GM12878 (cell line): ENCODE results near the gene SCLT1. TPM values are rescaled to one million over a fixed set of nuclear protein-coding genes. Genes with fewer than 3 reads are reported as not detected.

Experiments used
- ATAC-seq: fragments of 200-7000 bp; cut with Tn5 transposase; 3 replicates; pipeline ENCODE4 v1.9.1; 2020; ENCODE audit warnings: mild to moderate bottlenecking, moderate library complexity
- BruUV-seq: library from RNA; stranded (reverse); fragments of 400-500 nt; replicated peaks from 2 replicates; lab custom pipeline; 2021; lab: Mats Ljungman, UMichigan
- CTCF ChIA-PET: fragments of 300-600 bp; sonication (Branson Sonifier 250); formaldehyde crosslinking; extraction: SDS; loops from one replicate; lab custom pipeline; 2021; ENCODE audit warnings: inconsistent platforms; lab: Yijun Ruan, JAX
- POLR2A ChIA-PET: fragments of 350-600 bp; formaldehyde crosslinking; extraction: SDS; loops from one replicate; lab custom pipeline; 2021; ENCODE audit warnings: inconsistent platforms; lab: Charles Lee
- RAD21 ChIA-PET: fragments of 300-600 bp; sonication (Branson Sonifier 250); formaldehyde crosslinking; loops from one replicate; lab custom pipeline; 2023; ENCODE audit warnings: antibody characterized with exemption; ENCODE audit not compliant: unreplicated experiment; lab: Charles Lee
- SMC1A ChIA-PET: fragments of 300-600 bp; sonication (Branson Sonifier 250); formaldehyde crosslinking; loops from one replicate; lab custom pipeline; 2023; ENCODE audit not compliant: unreplicated experiment, uncharacterized antibody; lab: Charles Lee
- DNase-seq: peaks from one replicate; pipeline ENCODE4 v3.0.0-alpha.2; 2011; ENCODE audit warnings: low read depth, low spot score
- FAIRE-seq: peaks from 3 replicates; lab custom pipeline; 2011; peaks lifted over from hg19 to GRCh38; lab: Jason Lieb, UNC
- H2AFZ ChIP-seq: 2 replicates; pipeline ENCODE4 v1.6.0; 2011; ENCODE audit warnings: low read depth, low read length, control low read depth; ENCODE audit not compliant: control insufficient read depth
- H3K27ac ChIP-seq: 2 replicates; pipeline ENCODE4 v1.5.1; 2011; ENCODE audit warnings: control low read depth; ENCODE audit not compliant: control insufficient read depth, insufficient read depth
- H3K27me3 ChIP-seq, 2 experiments: replicated peaks in 1 of 2; 2 replicates each; pipeline versions ENCODE4 v1.6.0 to v1.6.1; 2011; ENCODE audit warnings: low read length in 1 of 2; ENCODE audit not compliant: control insufficient read depth in 2 of 2, insufficient read depth in 2 of 2
- H3K36me3 ChIP-seq, 2 experiments: 2 replicates each; pipeline ENCODE4 v1.5.1; 2011; ENCODE audit warnings: low read length in 1 of 2; ENCODE audit not compliant: control insufficient read depth in 2 of 2, insufficient read depth in 2 of 2
- H3K4me1 ChIP-seq: 2 replicates; pipeline ENCODE4 v1.6.1; 2011; ENCODE audit warnings: mild to moderate bottlenecking, low read length, moderate library complexity, mixed read lengths; ENCODE audit not compliant: control insufficient read depth, insufficient read depth
- H3K4me2 ChIP-seq: 2 replicates; pipeline ENCODE4 v1.6.0; 2011; ENCODE audit warnings: control low read depth; ENCODE audit not compliant: control insufficient read depth, insufficient read depth
- H3K4me3 ChIP-seq: fragments of 200-600 bp; sonication (generic); 2 replicates; pipeline ENCODE4 v1.5.1; 2016
- H3K79me2 ChIP-seq: 2 replicates; pipeline ENCODE4 v1.6.0; 2011; ENCODE audit warnings: low read length; ENCODE audit not compliant: control insufficient read depth, insufficient read depth
- H3K9ac ChIP-seq: 2 replicates; pipeline ENCODE4 v1.8.0; 2011; ENCODE audit warnings: low read length, control low read depth, mixed read lengths; ENCODE audit not compliant: control insufficient read depth, insufficient read depth
- H3K9me3 ChIP-seq: replicated peaks from 3 replicates; pipeline ENCODE4 v1.5.1; 2011; ENCODE audit warnings: mild to moderate bottlenecking, low read length; ENCODE audit not compliant: control insufficient read depth, insufficient read depth
- H4K20me1 ChIP-seq: 2 replicates; pipeline ENCODE4 v1.6.0; 2011; ENCODE audit not compliant: control insufficient read depth, insufficient read depth
- ATF3 ChIP-seq: IDR thresholded peaks from 2 replicates; pipeline ENCODE4 v1.6.1; 2011; ENCODE audit warnings: low read depth, mild to moderate bottlenecking, low read length, moderate library complexity, borderline replicate concordance; ENCODE audit errors: extremely low read depth
- CHD2 ChIP-seq: IDR thresholded peaks from 2 replicates; pipeline ENCODE4 v1.6.1; 2011; ENCODE audit warnings: low read depth, low read length, improper control_type of control experiment, borderline replicate concordance
- CHD4 ChIP-seq: fragments of 200-600 bp; sonication (generic); IDR thresholded peaks from 2 replicates; pipeline ENCODE4 v1.6.1; 2016; ENCODE audit warnings: mild to moderate bottlenecking
- CREB1 ChIP-seq: IDR thresholded peaks from 2 replicates; pipeline ENCODE4 v1.6.1; 2012; ENCODE audit warnings: low read depth, mild to moderate bottlenecking, inconsistent platforms
- ELK1 ChIP-seq: IDR thresholded peaks from 2 replicates; pipeline ENCODE4 v1.6.1; 2012; ENCODE audit warnings: low read depth, low read length, improper control_type of control experiment
- EP300 ChIP-seq, 2 experiments: fragments of 150-350 bp in 1 of 2; IDR thresholded peaks; 2 replicates each; pipeline ENCODE4 v1.6.1; 2011 to 2012; ENCODE audit warnings: low read depth in 2 of 2, low read length in 2 of 2, borderline replicate concordance in 1 of 2, improper control_type of control experiment in 1 of 2, inconsistent platforms in 1 of 2; ENCODE audit not compliant: control insufficient read depth in 1 of 2
- GATAD2B ChIP-seq: fragments of 450-650 bp; conservative IDR thresholded peaks from 2 replicates; pipeline ENCODE4 v1.6.1; 2017; ENCODE audit warnings: low read depth, mild to moderate bottlenecking, moderate library complexity
- HCFC1 ChIP-seq: fragments of 150-350 bp; IDR thresholded peaks from 2 replicates; pipeline ENCODE4 v1.6.1; 2014; ENCODE audit warnings: low read length
- KDM1A ChIP-seq: fragments of 200-600 bp; sonication (generic); IDR thresholded peaks from 2 replicates; pipeline ENCODE4 v1.6.1; 2016; ENCODE audit warnings: borderline replicate concordance
- NFYA ChIP-seq: IDR thresholded peaks from 2 replicates; pipeline ENCODE4 v1.6.1; 2011; ENCODE audit warnings: low read depth, mild to moderate bottlenecking, low read length, improper control_type of control experiment, borderline replicate concordance
- PAX8 ChIP-seq: fragments of 450-650 bp; IDR thresholded peaks from 2 replicates; pipeline ENCODE4 v1.6.1; 2017; ENCODE audit warnings: mild to moderate bottlenecking, moderate library complexity
- PKNOX1 ChIP-seq: fragments of 450-650 bp; IDR thresholded peaks from 2 replicates; pipeline ENCODE4 v1.6.1; 2016; ENCODE audit warnings: mild to moderate bottlenecking
- PML ChIP-seq: IDR thresholded peaks from 2 replicates; pipeline ENCODE4 v1.6.1; 2012; ENCODE audit warnings: low read length, inconsistent platforms
- RUNX3 ChIP-seq: IDR thresholded peaks from 2 replicates; pipeline ENCODE4 v1.6.1; 2012; ENCODE audit warnings: low read length, inconsistent platforms
- SIN3A ChIP-seq: IDR thresholded peaks from 2 replicates; pipeline ENCODE4 v1.6.1; 2012; ENCODE audit warnings: low read depth, low read length, improper control_type of control experiment
- SPI1 ChIP-seq: IDR thresholded peaks from 2 replicates; pipeline ENCODE4 v1.6.1; 2011; ENCODE audit warnings: low read depth, mild to moderate bottlenecking, low read length, moderate library complexity, borderline replicate concordance; ENCODE audit not compliant: insufficient read depth
- STAT1 ChIP-seq: fragments of 450-650 bp; conservative IDR thresholded peaks from 2 replicates; pipeline ENCODE4 v1.6.1; 2014; ENCODE audit warnings: antibody characterized with exemption, mild to moderate bottlenecking
- YY1 ChIP-seq: IDR thresholded peaks from 2 replicates; pipeline ENCODE4 v1.6.1; 2011; ENCODE audit warnings: low read depth, mild to moderate bottlenecking, low read length
- ZBTB40 ChIP-seq: fragments of 450-650 bp; IDR thresholded peaks from 2 replicates; pipeline ENCODE4 v1.6.1; 2016; ENCODE audit warnings: mild to moderate bottlenecking, moderate library complexity, borderline replicate concordance
- WGBS: methylation state at CpG from one replicate; pipeline ENCODE4 v1.1.6; 2016; ENCODE audit warnings: low lambda C conversion rate; ENCODE audit not compliant: insufficient replicate concordance, insufficient coverage; ENCODE audit errors: missing lambda C conversion rate; 5-methylcytosine and 5-hydroxymethylcytosine counted together
- in situ Hi-C: fragments of 300-500 bp; cut with MboI; formaldehyde crosslinking; loops from 9 replicates; pipeline ENCODE4 v1.14.3; 2018; ENCODE audit warnings: mixed read lengths
- intact Hi-C: fragments of 100-400 bp; cut with micrococcal nuclease; formaldehyde crosslinking; loops from one replicate; pipeline ENCODE4 v1.14.2; 2022; ENCODE audit not compliant: unreplicated experiment
- polyA plus RNA-seq, 11 experiments: library from polyadenylated mRNA; depleted of rRNA in 4 of 11; unstranded in 6 of 11; stranded (reverse) in 5 of 11; fragments of >200 nt; fragmentation: Nextera tagmentation in 4 of 11; fragmentation: Illumina TruSeq in 1 of 11; extraction: Ambion mirVana in 4 of 11; extraction: Trizol in 1 of 11; gene quantifications; 1 replicate in 1 of 11; 2 replicates in 10 of 11; pipeline versions ENCODE4 v1.2.1 to v1.2.3, GENCODE V29; 2011 to 2016; ENCODE audit warnings: inconsistent platforms in 2 of 11, missing spikeins in 2 of 11, low read depth in 1 of 11
- total RNA-seq, 4 experiments: library from RNA; depleted of rRNA in 3 of 4; stranded (reverse); fragments of >200 nt in 3 of 4; fragmentation: Illumina TruSeq in 1 of 4; extraction: Trizol in 1 of 4; gene quantifications; 2 replicates each; pipeline versions ENCODE4 v1.2.1 to v1.2.3, GENCODE V29; 2013 to 2021

The SCLT1 gene
- total and polyA plus RNA-seq, 10 of the 15 experiments (the other 5 are each of a cell fraction or from before 2014, with no cell fraction given): 7.8 to 31.4 (median 19.6) TPM

- Histone ChIP-seq H3K36me3 (no peaks in the 10 kb centered on the region), H3K27me3 (no peaks in the 10 kb centered on the region), H3K4me3 (no peak overlapping the region), H2AFZ (peak overlapping the region; percentile 10), H3K4me1 (peaks cover 29% of the 10 kb centered on the region), H4K20me1 (no peaks in the 10 kb centered on the region), H3K9ac (no peak overlapping the region), H3K4me2 (peak overlapping the region; percentile 52), H3K27ac (peak overlapping the region; percentile 84), H3K9me3 (no peaks in the 10 kb centered on the region; the same call in 2 of the 3 replicates), H3K79me2 (no peaks in the 10 kb centered on the region)
- ChIA-PET SMC1A (interaction anchor here (0.7 to 1.2 kb wide), 4 partner anchors 10 to 182 kb away, joined by 3 to 4 read pairs (median 4); no protein-coding TSS in a partner anchor), POLR2A (no interaction called here), RAD21 (interaction anchor here (1.0 to 5.1 kb wide), 3 partner anchors 51 to 181 kb away, joined by 5 to 25 read pairs (median 5); partner anchors contain the start of gene SCLT1), CTCF (no interaction called here)
- BruUV-seq: no TSS peak
- 6% methylated on average over 1 of the region's 1 CpG for WGBS
- DNase-seq (peak; percentile 85), FAIRE-seq (peak; percentile 59), ATAC-seq (no peak; the same call in 2 of the 3 replicates)
- in situ Hi-C loops (no loop called here), intact Hi-C loops (no loop called here)
- no peak for TF ChIP-seq ELK1
- no peak for TF ChIP-seq STAT1
- no peak for TF ChIP-seq PKNOX1
- no peak for TF ChIP-seq PAX8
- no peak for TF ChIP-seq CHD4
- TF ChIP-seq KDM1A: no peak
- TF ChIP-seq EP300 (IDR thresholded peaks at IDR 0.05; ENCODE audit: borderline replicate concordance in 1 of 2, control insufficient read depth in 1 of 2, low read depth in 2 of 2, low read length in 2 of 2): no peak
- no peak for TF ChIP-seq NFYA
- peak; percentile 76; the same call in 1 of the 2 replicates for TF ChIP-seq RUNX3
- TF ChIP-seq GATAD2B: peak; percentile 93
- TF ChIP-seq ATF3: no peak
- no peak for TF ChIP-seq CHD2
- TF ChIP-seq PML: 0 out of 2 replicates have a peak, but pooled peaks have one; percentile 42
- peak; percentile 34; the same call in 1 of the 2 replicates for TF ChIP-seq SPI1
- TF ChIP-seq YY1: no peak
- no peak for TF ChIP-seq CREB1
- no peak for TF ChIP-seq SIN3A
- TF ChIP-seq HCFC1: no peak
- TF ChIP-seq ZBTB40: no peak
These were observed 180.1 kb downstream of the SCLT1 start for GRCh38 chr4:128913228-128913627.
